HG03521 (cell line): Measurements from ENCODE around the gene RLF.
"Not testable (repeated sequence)": the region's sequence is repeated elsewhere in the genome, so short reads cannot be mapped to it uniquely, and the experiment has no call there.

Experiments used
- ATAC-seq: cut with Tn5 transposase; IDR thresholded peaks from one replicate; pipeline ENCODE4 v1.9.1; 2021; ENCODE audit warnings: mild to moderate bottlenecking, moderate library complexity; ENCODE audit not compliant: unreplicated experiment

Gene RLF

DNA sequence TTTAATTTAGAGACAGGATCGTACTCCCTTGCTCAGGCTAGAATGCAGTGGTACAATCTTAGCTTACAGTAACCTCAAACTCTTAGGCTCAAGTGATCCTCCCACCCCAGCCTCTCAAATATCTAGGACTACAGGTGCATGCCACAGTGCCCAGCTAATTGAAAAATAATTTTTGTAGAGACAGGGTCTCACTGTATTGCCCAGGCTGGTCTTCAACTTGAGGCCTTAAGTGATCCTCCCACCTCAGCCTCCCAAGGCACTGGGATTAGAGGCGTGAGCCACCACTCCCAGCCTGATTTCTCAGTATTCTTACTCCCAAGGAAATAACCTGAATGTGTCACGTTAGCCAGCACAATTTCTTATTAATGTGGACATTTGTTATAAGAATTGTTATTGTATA is 9.8 kb downstream of the RLF start:
- no peak for ATAC-seq

- ATAC-seq, result no peak
Observed at GRCh38 chr1:40174788-40175187, 13.6 kb downstream of the RLF start.

GRCh38 chr1:40176989-40177388 is 15.8 kb downstream of the RLF start:
- not testable (repeated sequence) for ATAC-seq

- no peak for ATAC-seq
Observed at GRCh38 chr1:40178200-40178599, 17.0 kb downstream of the RLF start.

DNA sequence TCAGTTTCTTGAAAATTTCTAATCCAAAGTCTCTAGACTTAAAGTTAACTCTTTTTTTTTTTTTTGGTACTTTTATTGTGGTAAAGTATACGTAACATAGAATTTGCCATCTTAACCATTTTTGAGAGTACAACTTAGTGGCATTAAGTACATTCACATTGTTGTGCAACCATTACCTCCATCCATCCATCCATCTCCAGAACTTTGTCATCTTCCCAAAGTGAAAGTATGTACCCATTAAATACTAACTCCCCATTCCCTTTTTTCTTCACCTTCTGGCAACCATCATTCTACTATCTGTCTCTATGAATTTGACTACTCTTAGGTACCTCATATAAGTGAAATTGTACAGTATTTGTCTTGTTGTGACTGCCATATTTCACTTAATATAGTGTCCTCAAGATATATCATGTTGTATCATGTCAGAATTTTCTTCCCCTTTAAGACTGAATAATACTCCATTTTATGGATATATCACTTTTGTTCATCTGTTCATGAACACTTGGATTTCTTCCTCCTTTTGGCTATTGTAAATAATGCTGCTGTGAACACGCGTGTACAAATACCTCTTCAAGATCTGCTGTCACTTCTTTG is 18.4 kb downstream of the RLF start:
- no peak for ATAC-seq

DNA sequence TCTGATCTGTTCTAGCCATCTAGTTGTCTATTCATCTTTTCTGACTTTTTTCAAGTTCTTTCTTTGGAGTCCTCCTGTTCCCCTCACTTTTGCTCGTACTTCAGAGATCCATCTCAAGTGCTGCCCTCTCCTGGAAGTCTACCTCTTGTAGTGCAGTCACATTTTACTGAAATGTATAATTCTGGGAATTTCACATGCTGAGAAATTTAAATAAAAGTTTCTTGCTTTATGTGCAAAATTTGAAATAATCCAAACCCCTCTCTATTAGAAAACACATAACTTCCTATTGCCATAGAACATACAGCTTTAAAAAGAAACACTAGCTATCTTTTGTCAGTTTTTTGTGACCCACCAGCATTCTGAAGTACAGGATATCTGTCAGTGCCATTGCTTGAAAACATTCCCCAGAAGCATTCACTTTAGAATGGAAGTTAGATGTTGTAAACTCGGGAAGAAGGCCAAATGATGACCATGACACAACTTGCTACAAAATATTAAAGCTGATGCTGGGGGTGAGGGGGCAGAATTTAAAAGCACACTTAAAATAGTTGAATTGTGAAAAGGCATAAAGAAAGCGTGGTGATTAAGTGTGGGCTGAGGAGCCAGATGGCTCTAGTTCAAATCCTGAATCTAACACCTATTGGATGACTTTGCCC is 22.0 kb downstream of the RLF start:
- ATAC-seq, result no peak

GRCh38 chr1:40184193-40184592 is 23.0 kb downstream of the RLF start:
- no peak for ATAC-seq

DNA sequence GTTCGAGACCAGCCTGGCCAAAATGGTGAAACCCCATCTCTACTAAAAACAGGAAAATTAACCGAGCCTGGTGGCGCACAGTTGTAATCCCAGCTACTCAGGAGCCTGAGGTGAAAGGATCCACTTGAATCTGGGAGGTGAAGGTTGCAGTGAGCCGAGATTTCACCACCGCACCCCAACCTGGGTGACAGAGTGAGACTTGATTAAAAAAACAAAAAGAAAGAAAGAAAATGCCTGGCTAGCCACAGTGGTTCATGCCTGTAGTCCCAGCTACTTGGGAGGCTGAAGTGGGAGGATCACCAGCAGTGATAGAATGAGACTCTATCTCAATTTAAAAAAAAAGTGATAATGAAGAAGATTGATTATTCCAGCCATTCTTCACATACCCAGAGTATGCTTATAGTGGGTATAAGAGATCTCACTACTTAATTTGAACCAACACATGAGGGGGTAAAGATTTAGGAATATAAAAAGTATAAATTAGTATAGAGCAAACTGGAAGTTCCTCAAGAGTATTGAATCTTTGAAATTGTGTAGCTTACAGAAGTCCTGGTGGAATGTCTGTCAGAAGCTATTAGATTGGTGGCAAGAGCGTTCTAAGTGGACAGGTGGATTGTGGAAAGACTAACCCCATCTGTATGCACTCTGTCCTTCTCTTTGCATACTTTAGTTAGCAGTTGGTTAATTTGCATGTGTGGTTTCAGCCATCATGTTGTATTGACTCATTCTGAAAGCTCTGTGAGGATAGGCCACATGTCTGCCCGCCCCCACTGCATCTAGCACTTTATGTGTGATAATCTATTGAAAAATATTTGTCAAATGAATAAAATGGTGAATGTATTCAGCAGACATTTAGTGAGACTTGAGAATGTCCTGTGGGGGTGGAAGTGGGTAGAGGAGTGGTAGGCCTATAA is 25.0 kb downstream of the RLF start:
- ATAC-seq, result peak; percentile 95

- ATAC-seq, result no peak
Observed at GRCh38 chr1:40187399-40187798, 26.2 kb downstream of the RLF start.

DNA sequence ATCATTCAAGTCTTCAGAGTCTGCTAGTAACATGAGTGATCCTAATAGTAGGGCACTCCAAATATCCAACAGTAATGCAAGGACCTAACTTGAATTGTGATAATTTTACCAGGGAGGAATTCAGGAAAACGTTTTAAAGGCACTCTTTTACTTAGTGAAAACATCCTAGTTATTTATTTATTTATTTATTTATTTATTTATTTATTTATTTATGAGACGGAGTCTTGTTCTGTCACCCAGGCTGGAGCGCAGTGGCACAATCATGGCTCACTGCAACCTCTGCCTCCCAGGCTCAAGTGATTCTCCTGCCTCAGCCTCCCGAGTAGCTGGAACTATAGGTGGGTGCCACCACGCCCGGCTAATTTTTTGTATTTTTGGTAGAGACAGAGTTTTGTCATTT is 33.5 kb downstream of the RLF start:
- ATAC-seq, result not testable (repeated sequence)

GRCh38 chr1:40197656-40198055 is 36.5 kb downstream of the RLF start:
- ATAC-seq, result no peak

- no peak for ATAC-seq
Observed at GRCh38 chr1:40199126-40199525, 37.9 kb downstream of the RLF start.

GRCh38 chr1:40204856-40205255 is 43.7 kb downstream of the RLF start:
- no peak for ATAC-seq

DNA sequence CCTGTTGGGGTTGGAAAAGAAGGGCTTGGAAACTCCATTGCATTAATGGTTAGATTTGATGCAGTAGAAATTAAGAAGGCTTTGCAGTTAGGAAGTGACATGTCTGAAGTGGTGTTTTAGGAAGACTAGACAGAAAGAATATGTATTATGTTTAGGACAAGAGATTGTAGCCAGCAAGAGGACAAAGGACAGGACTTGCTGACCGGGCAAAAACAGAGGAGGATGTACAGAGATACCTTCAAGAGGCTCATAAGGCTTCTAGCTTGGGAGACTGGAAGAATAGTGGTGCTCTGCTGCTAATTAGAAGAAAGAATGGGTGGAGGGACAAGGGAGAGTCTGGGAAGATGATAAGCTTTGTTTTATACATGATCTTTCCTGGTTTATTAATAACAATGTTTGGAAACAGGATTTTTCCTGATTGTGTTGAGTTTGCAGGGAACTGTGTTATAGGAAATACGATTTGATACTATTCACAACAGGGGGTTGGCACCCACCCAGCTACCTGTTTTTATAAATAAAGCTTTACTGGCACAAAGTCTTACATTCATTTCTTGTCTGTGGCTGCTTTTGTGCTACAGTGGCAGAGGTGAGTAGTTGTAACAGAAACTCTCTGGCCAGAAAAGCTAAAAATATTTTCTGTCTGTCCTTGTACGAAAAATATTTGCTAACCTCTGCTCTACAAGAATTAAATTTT is 49.5 kb downstream of the RLF start:
- ATAC-seq, result no peak

DNA sequence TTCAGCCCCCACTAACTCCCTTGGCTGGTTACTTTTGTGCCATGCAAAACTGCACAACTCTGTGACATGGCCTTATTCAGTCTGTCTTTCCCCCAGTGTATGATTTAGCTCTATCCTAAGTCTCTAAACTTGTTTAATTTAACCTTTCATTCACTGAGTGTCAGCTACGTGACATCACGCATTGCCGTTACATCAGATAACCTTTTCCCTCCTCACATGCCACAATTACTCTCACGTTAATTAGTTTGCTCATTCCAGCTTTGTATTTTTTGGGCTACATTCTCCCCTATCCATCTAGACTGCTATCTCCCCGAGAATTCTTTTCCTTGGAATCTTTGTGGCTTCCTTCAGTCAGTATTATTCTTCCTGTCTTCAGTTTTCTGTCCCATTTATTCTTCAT is 57.1 kb downstream of the RLF start:
- ATAC-seq, result no peak

DNA sequence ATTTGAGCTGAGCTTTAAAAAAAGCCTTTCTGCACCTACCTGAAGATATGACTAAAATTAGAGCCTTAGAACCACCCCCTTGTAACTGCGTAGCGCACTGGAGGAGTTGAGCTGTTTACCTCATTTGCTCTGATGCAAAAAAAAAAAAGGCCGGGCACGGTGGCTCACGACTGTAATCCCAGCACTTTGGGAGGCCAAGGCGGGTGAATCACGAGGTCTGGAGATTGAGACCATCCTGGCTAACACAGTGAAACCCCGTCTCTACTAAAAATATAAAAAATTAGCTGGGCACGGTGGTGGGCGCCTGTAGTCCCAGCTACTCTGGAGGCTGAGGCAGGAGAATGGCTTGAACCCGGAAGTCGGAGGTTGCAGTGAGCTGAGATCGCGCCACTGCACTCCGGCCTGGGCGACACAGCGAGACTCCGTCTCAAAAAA is 60.3 kb downstream of the RLF start:
- ATAC-seq, result not testable (repeated sequence)

- no peak for ATAC-seq
Observed at GRCh38 chr1:40221977-40222772, 61.0 kb downstream of the RLF start.

DNA sequence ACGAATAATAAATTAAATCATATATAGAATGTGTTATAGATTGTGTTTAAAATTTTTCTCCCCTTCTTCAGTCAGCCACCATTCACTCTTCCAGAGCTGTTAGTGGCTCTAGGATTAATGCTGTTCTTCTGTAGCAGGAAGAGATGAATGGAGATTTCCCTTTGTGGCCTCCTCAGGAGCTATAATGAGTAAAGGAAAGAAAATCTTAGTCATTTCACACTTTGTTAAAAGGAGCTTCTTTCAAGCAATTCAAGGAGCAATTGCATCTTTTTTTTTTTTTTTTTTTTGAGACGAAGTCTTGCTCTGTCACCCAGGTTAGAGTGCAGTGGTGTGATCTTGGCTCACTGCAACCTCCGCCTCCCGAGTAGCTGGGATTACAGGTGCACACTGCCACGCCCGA is 62.9 kb downstream of the RLF start:
- ATAC-seq, result no peak

DNA sequence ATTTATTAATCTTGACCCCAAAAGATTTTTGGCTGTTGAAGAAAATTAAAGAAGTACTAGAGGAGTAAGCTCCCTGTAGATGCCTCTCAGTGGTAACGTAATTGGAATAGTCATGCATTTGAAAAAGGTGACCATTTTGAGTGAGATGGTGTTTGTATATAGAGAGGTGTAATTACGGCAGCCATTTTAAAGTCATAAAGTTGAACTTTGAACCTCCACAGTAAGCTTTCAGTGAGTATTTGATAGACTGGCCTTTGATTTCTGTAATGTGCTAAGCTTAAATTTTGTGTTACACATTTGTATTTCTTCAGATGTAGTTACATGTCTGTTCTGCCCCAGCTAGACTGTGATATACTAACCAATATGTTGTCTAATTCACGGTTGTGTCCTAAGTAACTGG is 65.0 kb downstream of the RLF start:
- no peak for ATAC-seq

GRCh38 chr1:40232444-40232843 is 71.3 kb downstream of the RLF start:
- peak; percentile 92 for ATAC-seq
